Astrocyte (in vitro differentiated cells and primary cell): ENCODE measurements around the gene PCSK1N. TPM values are rescaled to one million over a fixed set of nuclear protein-coding genes. Genes with fewer than 3 reads are reported as not detected.

Source experiments
- DNase-seq: peaks from one replicate; pipeline ENCODE4 v3.0.0-alpha.2; 2010; ENCODE audit warnings: low read depth
- FAIRE-seq: peaks from 2 replicates; lab custom pipeline; 2011; peaks lifted over from hg19 to GRCh38; lab: Jason Lieb, UNC
- H2AFZ ChIP-seq: 2 replicates; pipeline ENCODE4 v1.6.0; 2012; ENCODE audit warnings: low read depth, low read length, inconsistent platforms
- H3K27ac ChIP-seq: 2 replicates; pipeline ENCODE4 v1.5.1; 2011; ENCODE audit warnings: low read depth, low read length, inconsistent platforms
- H3K27me3 ChIP-seq: 2 replicates; pipeline ENCODE4 v1.6.0; 2011; ENCODE audit warnings: low read length, inconsistent platforms; ENCODE audit not compliant: insufficient read depth
- H3K36me3 ChIP-seq: 2 replicates; pipeline ENCODE4 v1.5.1; 2011; ENCODE audit warnings: low read length, inconsistent platforms; ENCODE audit not compliant: insufficient read depth
- H3K4me1 ChIP-seq: 2 replicates; pipeline ENCODE4 v1.5.1; 2011; ENCODE audit warnings: low read length, inconsistent platforms; ENCODE audit not compliant: insufficient read depth
- H3K4me2 ChIP-seq: 2 replicates; pipeline ENCODE4 v1.6.0; 2012; ENCODE audit warnings: low read length, inconsistent platforms
- H3K4me3 ChIP-seq: 2 replicates; pipeline ENCODE4 v1.5.1; 2011; ENCODE audit warnings: low read depth, mild to moderate bottlenecking, low read length, inconsistent platforms; ENCODE audit not compliant: insufficient read depth
- H3K79me2 ChIP-seq: 2 replicates; pipeline ENCODE4 v1.6.0; 2012; ENCODE audit warnings: mild to moderate bottlenecking, low read length, inconsistent platforms; ENCODE audit not compliant: insufficient read depth
- H3K9ac ChIP-seq: 2 replicates; pipeline ENCODE4 v1.6.0; 2012; ENCODE audit warnings: mild to moderate bottlenecking, low read length, inconsistent platforms
- H3K9me3 ChIP-seq: 2 replicates; pipeline ENCODE4 v1.5.1; 2012; ENCODE audit warnings: low read depth, mild to moderate bottlenecking, low read length, inconsistent platforms; ENCODE audit not compliant: insufficient read depth
- H4K20me1 ChIP-seq: 2 replicates; pipeline ENCODE4 v1.6.0; 2012; ENCODE audit warnings: low read length, inconsistent platforms; ENCODE audit not compliant: insufficient read depth
- H3K27ac Mint-ChIP-seq: one replicate; pipeline ENCODE4 v1.8.0; 2021; ENCODE audit warnings: mild to moderate bottlenecking, mixed read lengths; ENCODE audit not compliant: unreplicated experiment
- H3K27me3 Mint-ChIP-seq: one replicate; pipeline ENCODE4 v1.8.0; 2021; ENCODE audit warnings: low read depth, mixed read lengths; ENCODE audit not compliant: unreplicated experiment
- H3K36me3 Mint-ChIP-seq: one replicate; pipeline ENCODE4 v1.8.0; 2021; ENCODE audit warnings: low read depth, mixed read lengths; ENCODE audit not compliant: unreplicated experiment
- H3K4me1 Mint-ChIP-seq: one replicate; pipeline ENCODE4 v1.8.0; 2021; ENCODE audit warnings: low read depth, mixed read lengths; ENCODE audit not compliant: unreplicated experiment
- H3K4me3 Mint-ChIP-seq: one replicate; pipeline ENCODE4 v1.8.0; 2021; ENCODE audit warnings: mild to moderate bottlenecking, moderate library complexity, mixed read lengths; ENCODE audit not compliant: unreplicated experiment
- H3K9me3 Mint-ChIP-seq: one replicate; pipeline ENCODE4 v1.8.0; 2021; ENCODE audit warnings: mild to moderate bottlenecking, mixed read lengths; ENCODE audit not compliant: unreplicated experiment
- CTCF ChIP-seq: IDR thresholded peaks from 2 replicates; pipeline ENCODE4 v1.5.1; 2011; ENCODE audit warnings: low read depth, mild to moderate bottlenecking, inconsistent platforms, low read length, moderate library complexity; ENCODE audit not compliant: insufficient read depth
- EZH2 ChIP-seq: IDR thresholded peaks from 2 replicates; pipeline ENCODE4 v1.6.1; 2012; ENCODE audit warnings: mild to moderate bottlenecking, low read length, inconsistent platforms; ENCODE audit not compliant: insufficient read depth
- total RNA-seq: library from RNA; stranded (reverse); gene quantifications from 2 replicates; pipeline ENCODE4 v1.2.1, GENCODE V29; 2021

The PCSK1N gene
- total RNA-seq, 1 donor from 2014 or later: 62.0 TPM

- Mint-ChIP-seq H3K27me3 (peaks cover 4% of the 10 kb centered on the region), H3K36me3 (no peaks in the 10 kb centered on the region), H3K27ac (peak overlapping the region; percentile 77), H3K9me3 (no peaks in the 10 kb centered on the region), H3K4me3 (no peak overlapping the region), H3K4me1 (peaks cover 10% of the 10 kb centered on the region)
- Histone ChIP-seq H3K9ac (no peak overlapping the region), H4K20me1 (no peaks in the 10 kb centered on the region), H3K79me2 (no peaks in the 10 kb centered on the region), H3K9me3 (no peaks in the 10 kb centered on the region), H3K27me3 (no peaks in the 10 kb centered on the region), H3K27ac (no peak overlapping the region), H3K4me2 (no peak overlapping the region), H3K4me1 (peaks cover 9% of the 10 kb centered on the region), H2AFZ (no peak overlapping the region), H3K36me3 (no peaks in the 10 kb centered on the region), H3K4me3 (no peak overlapping the region)
- FAIRE-seq (no peak), DNase-seq (no peak)
- TF ChIP-seq EZH2 (no peak), CTCF (no peak)
Observed at GRCh38 chrX:48793935-48794334, 41.5 kb downstream of the PCSK1N start.

- no peak for FAIRE-seq
- Histone ChIP-seq H3K4me1 (peaks cover 9% of the 10 kb centered on the region), H3K27ac (no peak overlapping the region), H3K4me2 (no peak overlapping the region), H3K27me3 (no peaks in the 10 kb centered on the region), H2AFZ (no peak overlapping the region), H3K9ac (no peak overlapping the region), H3K36me3 (no peaks in the 10 kb centered on the region), H3K79me2 (no peaks in the 10 kb centered on the region), H4K20me1 (no peaks in the 10 kb centered on the region), H3K9me3 (no peaks in the 10 kb centered on the region), H3K4me3 (no peak overlapping the region)
- no peak overlapping the region for H3K27ac Mint-ChIP-seq
- H3K4me3 Mint-ChIP-seq: no peak overlapping the region
- TF ChIP-seq CTCF: no peak
- no peak for TF ChIP-seq EZH2
- no peak for DNase-seq
- peaks cover 10% of the 10 kb centered on the region for H3K4me1 Mint-ChIP-seq
- H3K27me3 Mint-ChIP-seq: peaks cover 18% of the 10 kb centered on the region
- no peaks in the 10 kb centered on the region for H3K36me3 Mint-ChIP-seq
- H3K9me3 Mint-ChIP-seq: no peaks in the 10 kb centered on the region
Observed at GRCh38 chrX:48792219-48792618, 43.2 kb downstream of the PCSK1N start.

- Mint-ChIP-seq H3K4me1 (peaks cover 10% of the 10 kb centered on the region), H3K4me3 (no peak overlapping the region), H3K36me3 (no peaks in the 10 kb centered on the region), H3K27me3 (peaks cover 23% of the 10 kb centered on the region), H3K9me3 (no peaks in the 10 kb centered on the region), H3K27ac (no peak overlapping the region)
- Histone ChIP-seq H3K27ac (no peak overlapping the region), H2AFZ (no peak overlapping the region), H3K36me3 (no peaks in the 10 kb centered on the region), H4K20me1 (no peaks in the 10 kb centered on the region), H3K4me2 (no peak overlapping the region), H3K4me1 (peaks cover 9% of the 10 kb centered on the region), H3K4me3 (no peak overlapping the region), H3K9me3 (no peaks in the 10 kb centered on the region), H3K27me3 (peaks cover 3% of the 10 kb centered on the region), H3K9ac (no peak overlapping the region), H3K79me2 (no peaks in the 10 kb centered on the region)
- DNase-seq (no peak), FAIRE-seq (no peak)
- no peak for TF ChIP-seq CTCF
- TF ChIP-seq EZH2: no peak
Observed at GRCh38 chrX:48791063-48791820, 44.2 kb downstream of the PCSK1N start.
